Measurements from ENCODE around the gene ALG2. TPM values are rescaled to one million over a fixed set of nuclear protein-coding genes. Genes with fewer than 3 reads are reported as not detected.
"Not testable (repeated sequence)": the region's sequence is repeated elsewhere in the genome, so short reads cannot be mapped to it uniquely, and the experiment has no call there.

The ALG2 gene
- polyA plus RNA-seq, 3 donors: 15.9 to 25.5 (median 23.6) TPM

DNA sequence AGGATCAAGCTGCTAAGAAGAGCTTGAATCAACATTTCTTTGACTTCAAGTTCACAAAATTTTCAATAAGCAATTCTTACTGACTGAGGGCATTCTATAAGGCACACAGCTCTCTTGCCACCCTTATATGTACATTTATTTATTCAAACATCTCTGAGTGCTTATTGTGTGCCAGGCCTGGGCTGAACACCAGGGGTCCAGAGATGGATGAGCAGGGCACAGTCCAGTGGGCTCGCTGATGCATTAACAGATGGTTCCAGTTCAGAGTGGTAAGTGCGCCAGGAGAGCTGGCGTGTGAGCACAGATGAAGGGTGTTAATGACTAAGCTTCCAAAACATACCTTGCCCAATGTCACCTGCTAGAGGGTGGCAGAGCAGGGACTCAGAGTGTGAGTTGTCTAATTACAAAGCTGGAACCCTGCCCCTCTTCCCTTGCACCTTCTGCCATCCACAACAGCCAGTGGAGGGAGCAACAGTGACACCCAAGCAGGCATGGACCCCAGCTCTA is 24.6 kb downstream of the ALG2 start:
- H3K4me3 Mint-ChIP-seq: no peak overlapping the region
- Histone ChIP-seq H3K9ac (ENCODE audit: insufficient read depth, low read length, poor library complexity, severe bottlenecking) (no peak overlapping the region), H4K20me1 (ENCODE audit: insufficient read depth, low read length) (no peaks in the 10 kb centered on the region), H3K4me3 (replicated peaks in 1 of 3; ENCODE audit: low read depth in 2 of 3, low read length in 3 of 3) (no peak overlapping the region), H3K4me2 (replicated peaks; ENCODE audit: extremely low read depth, low read length, poor library complexity, severe bottlenecking) (no peak overlapping the region), H3K79me2 (ENCODE audit: insufficient read depth, low read length) (no peaks in the 10 kb centered on the region), H3K36me3 (replicated peaks in 1 of 2; ENCODE audit: control insufficient read depth in 1 of 2, insufficient read depth in 2 of 2, low read length in 2 of 2) (no peaks in the 10 kb centered on the region), H2AFZ (ENCODE audit: insufficient read depth, low read depth, low read length, poor library complexity, severe bottlenecking) (no peak overlapping the region), H3K27ac (ENCODE audit: low read depth in 1 of 2, low read length in 2 of 2) (no peak overlapping the region), H3K4me1 (ENCODE audit: control insufficient read depth in 1 of 2, insufficient read depth in 2 of 2, low read length in 2 of 2) (no peaks in the 10 kb centered on the region), H3K9me3 (replicated peaks in 1 of 2; ENCODE audit: control insufficient read depth in 1 of 2, insufficient read depth in 1 of 2, low read length in 2 of 2) (no peaks in the 10 kb centered on the region), H3K27me3 (ENCODE audit: control insufficient read depth in 2 of 2, insufficient read depth in 2 of 2, low read length in 2 of 2) (no peaks in the 10 kb centered on the region)
- no peak overlapping the region for H3K27ac Mint-ChIP-seq
- DNase-seq: no peak
- TF ChIP-seq, protein P1, sequence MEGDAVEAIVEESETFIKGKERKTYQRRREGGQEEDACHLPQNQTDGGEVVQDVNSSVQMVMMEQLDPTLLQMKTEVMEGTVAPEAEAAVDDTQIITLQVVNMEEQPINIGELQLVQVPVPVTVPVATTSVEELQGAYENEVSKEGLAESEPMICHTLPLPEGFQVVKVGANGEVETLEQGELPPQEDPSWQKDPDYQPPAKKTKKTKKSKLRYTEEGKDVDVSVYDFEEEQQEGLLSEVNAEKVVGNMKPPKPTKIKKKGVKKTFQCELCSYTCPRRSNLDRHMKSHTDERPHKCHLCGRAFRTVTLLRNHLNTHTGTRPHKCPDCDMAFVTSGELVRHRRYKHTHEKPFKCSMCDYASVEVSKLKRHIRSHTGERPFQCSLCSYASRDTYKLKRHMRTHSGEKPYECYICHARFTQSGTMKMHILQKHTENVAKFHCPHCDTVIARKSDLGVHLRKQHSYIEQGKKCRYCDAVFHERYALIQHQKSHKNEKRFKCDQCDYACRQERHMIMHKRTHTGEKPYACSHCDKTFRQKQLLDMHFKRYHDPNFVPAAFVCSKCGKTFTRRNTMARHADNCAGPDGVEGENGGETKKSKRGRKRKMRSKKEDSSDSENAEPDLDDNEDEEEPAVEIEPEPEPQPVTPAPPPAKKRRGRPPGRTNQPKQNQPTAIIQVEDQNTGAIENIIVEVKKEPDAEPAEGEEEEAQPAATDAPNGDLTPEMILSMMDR (IDR thresholded peaks at IDR 0.05): no peak
- intact Hi-C loops (cut with micrococcal nuclease): loop anchor here in 1 of 2 donors (10.0 kb wide), 1 partner anchor 48 kb away; no protein-coding TSS in a partner anchor
- H3K4me1 Mint-ChIP-seq: peaks cover 5% of the 10 kb centered on the region
- WGBS (ENCODE audit: insufficient coverage): 100% methylated on average over 2 of the region's 3 CpGs
- H3K36me3 Mint-ChIP-seq: no peaks in the 10 kb centered on the region
- H3K9me3 Mint-ChIP-seq: peaks cover 0 to 2% (median 0%) of the 10 kb centered on the region in 7 donors
- H3K27me3 Mint-ChIP-seq (ENCODE audit: low read depth in 3 of 3): peaks cover 0 to 12% (median 6%) of the 10 kb centered on the region in 3 donors

DNA sequence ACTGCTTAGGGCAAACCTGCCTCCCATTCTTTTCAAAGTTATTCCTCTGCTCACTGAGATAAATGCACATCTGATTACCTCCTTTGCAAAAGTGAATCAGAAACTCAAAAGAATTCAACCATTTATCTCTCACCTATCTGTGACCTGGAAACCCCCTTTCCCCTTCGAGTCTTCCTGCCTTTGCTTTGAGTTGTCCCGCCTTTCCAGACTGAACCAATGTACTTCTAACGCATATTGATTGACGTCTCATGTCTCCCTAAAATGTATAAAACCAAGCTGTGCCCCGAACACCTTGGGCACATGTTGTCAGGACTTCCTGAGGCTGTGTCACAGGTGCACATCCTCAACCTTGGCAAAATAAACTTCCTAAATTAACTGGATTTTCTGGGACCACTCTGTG is 25.3 kb downstream of the ALG2 start:
- H3K27me3 Mint-ChIP-seq (ENCODE audit: low read depth in 3 of 3): peaks cover 0 to 13% (median 6%) of the 10 kb centered on the region in 3 donors
- not testable (repeated sequence) for H3K27ac Mint-ChIP-seq; H4K20me1 ChIP-seq (ENCODE audit: insufficient read depth, low read length); H3K27me3 ChIP-seq (ENCODE audit: control insufficient read depth in 2 of 2, insufficient read depth in 2 of 2, low read length in 2 of 2); H3K4me1 Mint-ChIP-seq; H3K9me3 Mint-ChIP-seq; H3K4me2 ChIP-seq (replicated peaks; ENCODE audit: extremely low read depth, low read length, poor library complexity, severe bottlenecking); H3K79me2 ChIP-seq (ENCODE audit: insufficient read depth, low read length); H3K36me3 Mint-ChIP-seq; DNase-seq; H2AFZ ChIP-seq (ENCODE audit: insufficient read depth, low read depth, low read length, poor library complexity, severe bottlenecking); H3K9me3 ChIP-seq (replicated peaks in 1 of 2; ENCODE audit: control insufficient read depth in 1 of 2, insufficient read depth in 1 of 2, low read length in 2 of 2); H3K9ac ChIP-seq (ENCODE audit: insufficient read depth, low read length, poor library complexity, severe bottlenecking); H3K27ac ChIP-seq (ENCODE audit: low read depth in 1 of 2, low read length in 2 of 2); H3K4me3 ChIP-seq (replicated peaks in 1 of 3; ENCODE audit: low read depth in 2 of 3, low read length in 3 of 3); H3K36me3 ChIP-seq (replicated peaks in 1 of 2; ENCODE audit: control insufficient read depth in 1 of 2, insufficient read depth in 2 of 2, low read length in 2 of 2); H3K4me3 Mint-ChIP-seq; H3K4me1 ChIP-seq (ENCODE audit: control insufficient read depth in 1 of 2, insufficient read depth in 2 of 2, low read length in 2 of 2)
- intact Hi-C loops (cut with micrococcal nuclease): loop anchor here in 1 of 2 donors (10.0 kb wide), 1 partner anchor 48 kb away; no protein-coding TSS in a partner anchor
- 96% methylated on average over 5 of the region's 5 CpGs for WGBS (ENCODE audit: insufficient coverage)
